Body of pancreas (tissue), 4 donors: ENCODE results near the gene LAMA2. TPM values are rescaled to one million over a fixed set of nuclear protein-coding genes. Genes with fewer than 3 reads are reported as not detected.

Source experiments
- ATAC-seq: fragments of 150-250 bp; one replicate; pipeline ENCODE4 v1.9.1; 2016
- DNase-seq, 4 donors: peaks; one replicate each; pipeline ENCODE4 v3.0.0-alpha.2; 2019
- H3K27ac ChIP-seq, 4 donors: fragments of 200-600 bp; sonication (generic); 1 replicate in 3 of 4; 2 replicates in 1 of 4; pipeline versions ENCODE4 v1.5.1 to v1.6.1; 2016 to 2019; ENCODE audit warnings: mild to moderate bottlenecking in 1 of 4, mixed read lengths in 1 of 4, moderate library complexity in 1 of 4
- H3K27me3 ChIP-seq, 2 donors: fragments of 200-600 bp; sonication (generic); one replicate each; pipeline ENCODE4 v1.6.0; 2016; ENCODE audit warnings: mild to moderate bottlenecking in 1 of 2
- H3K36me3 ChIP-seq, 2 donors: fragments of 200-600 bp; sonication (generic); replicated peaks in 1 of 2; 2 replicates each; pipeline ENCODE4 v1.5.1; 2016; ENCODE audit warnings: low read depth in 2 of 2; ENCODE audit not compliant: insufficient read depth in 1 of 2
- H3K4me1 ChIP-seq: fragments of 200-600 bp; sonication (generic); one replicate; pipeline ENCODE4 v1.6.0; 2016
- H3K4me3 ChIP-seq, 2 donors: fragments of 200-600 bp; sonication (generic); 1 replicate in 1 of 2; 2 replicates in 1 of 2; pipeline ENCODE4 v1.5.1; 2016 to 2019
- H3K9me3 ChIP-seq, 3 donors: fragments of 200-600 bp; sonication (generic); 1 replicate in 2 of 3; 2 replicates in 1 of 3; pipeline ENCODE4 v1.5.1; 2016
- CTCF ChIP-seq, 7 experiments: fragments of 450-650 bp in 4 of 7; fragments of 200-600 bp in 3 of 7; sonication (generic) in 3 of 7; IDR thresholded peaks; one replicate each; pipeline ENCODE4 v1.5.1; 2016 to 2019; ENCODE audit warnings: antibody characterized with exemption in 7 of 7
- POLR2A ChIP-seq, 3 donors: fragments of 450-650 bp; IDR thresholded peaks; one replicate each; pipeline ENCODE4 v1.6.1; 2016; ENCODE audit warnings: antibody characterized with exemption in 3 of 3, mild to moderate bottlenecking in 2 of 3
- WGBS, 2 donors: methylation state at CpG; one replicate each; pipeline ENCODE4 v1.1.5; 2017; 5-methylcytosine and 5-hydroxymethylcytosine counted together
- intact Hi-C: fragments of 100-400 bp; cut with DNase I; formaldehyde crosslinking; loops from one replicate; pipeline ENCODE4 v1.15.1; 2023
- total RNA-seq, 2 donors: library from RNA; depleted of rRNA; stranded (reverse); fragments of >200 nt; gene quantifications; one replicate each; pipeline ENCODE4 v1.1.0, GENCODE V29; 2016

LAMA2 gene
- total RNA-seq, 2 donors from 2014 or later: 43.3 to 54.7 TPM

GRCh38 chr6:129426343-129426742, 543.4 kb downstream of the LAMA2 start:
- H3K4me1 ChIP-seq: no peaks in the 10 kb centered on the region
- intact Hi-C loops: no loop called here
- no peaks in the 10 kb centered on the region for H3K27me3 ChIP-seq
- H3K4me3 ChIP-seq: no peak overlapping the region
- DNase-seq (no peak), ATAC-seq (no peak)
- H3K9me3 ChIP-seq: no peaks in the 10 kb centered on the region
- TF ChIP-seq CTCF (IDR thresholded peaks at IDR 0.05): no peak
- no peak for TF ChIP-seq POLR2A (IDR thresholded peaks at IDR 0.05)
- no peaks in the 10 kb centered on the region for H3K36me3 ChIP-seq
- no peak overlapping the region for H3K27ac ChIP-seq
- WGBS, 2 donors: 40 to 64% methylated on average over 2 of the region's 2 CpGs

- TF ChIP-seq POLR2A (IDR thresholded peaks at IDR 0.05) (no peak), CTCF (IDR thresholded peaks at IDR 0.05) (no peak)
- 76 to 81% methylated on average over 2 of the region's 2 CpGs for WGBS, 2 donors
- ATAC-seq (no peak), DNase-seq (no peak)
- intact Hi-C loops: no loop called here
- H3K4me1 ChIP-seq: no peaks in the 10 kb centered on the region
- no peaks in the 10 kb centered on the region for H3K36me3 ChIP-seq
- H3K27me3 ChIP-seq: no peaks in the 10 kb centered on the region
- H3K4me3 ChIP-seq: no peak overlapping the region
- no peaks in the 10 kb centered on the region for H3K9me3 ChIP-seq
- H3K27ac ChIP-seq: no peak overlapping the region
Measured at GRCh38 chr6:129429956-129430355, 547.0 kb downstream of the LAMA2 start.

- 83 to 94% methylated on average over 1 of the region's 1 CpG for WGBS, 2 donors
- intact Hi-C loops: no loop called here
- H3K27ac ChIP-seq: no peak overlapping the region
- no peaks in the 10 kb centered on the region for H3K4me1 ChIP-seq
- TF ChIP-seq CTCF (IDR thresholded peaks at IDR 0.05): no peak
- DNase-seq: no peak
- H3K36me3 ChIP-seq: no peaks in the 10 kb centered on the region
- ATAC-seq: no peak
- H3K27me3 ChIP-seq: no peaks in the 10 kb centered on the region
- H3K9me3 ChIP-seq: no peaks in the 10 kb centered on the region
- no peak overlapping the region for H3K4me3 ChIP-seq
Measured at GRCh38 chr6:129432738-129433137, 549.8 kb downstream of the LAMA2 start.

GRCh38 chr6:129434091-129434490, 551.2 kb downstream of the LAMA2 start:
- Histone ChIP-seq H3K27me3 (no peaks in the 10 kb centered on the region), H3K4me1 (no peaks in the 10 kb centered on the region), H3K9me3 (no peaks in the 10 kb centered on the region), H3K4me3 (no peak overlapping the region), H3K36me3 (no peaks in the 10 kb centered on the region), H3K27ac (no peak overlapping the region)
- no peak for TF ChIP-seq POLR2A (IDR thresholded peaks at IDR 0.05)
- no peak for TF ChIP-seq CTCF (IDR thresholded peaks at IDR 0.05)
- WGBS, 2 donors: 65 to 68% methylated on average over 3 of the region's 3 CpGs
- DNase-seq (no peak), ATAC-seq (no peak)
- intact Hi-C loops: no loop called here

- intact Hi-C loops: no loop called here
- Histone ChIP-seq H3K4me1 (no peaks in the 10 kb centered on the region), H3K36me3 (no peaks in the 10 kb centered on the region), H3K4me3 (no peak overlapping the region), H3K9me3 (no peaks in the 10 kb centered on the region), H3K27me3 (no peaks in the 10 kb centered on the region), H3K27ac (no peak overlapping the region)
- TF ChIP-seq POLR2A (IDR thresholded peaks at IDR 0.05) (no peak), CTCF (IDR thresholded peaks at IDR 0.05) (no peak)
- ATAC-seq: no peak
- WGBS, 2 donors: 33 to 34% methylated on average over 8 of the region's 8 CpGs
- DNase-seq: no peak
Measured at GRCh38 chr6:129440691-129441090, 557.8 kb downstream of the LAMA2 start.
